WI38 (cell line): ENCODE measurements around the gene ZC3H4.

Source experiments
- H3K4me3 ChIP-seq: 2 replicates; pipeline ENCODE4 v1.5.1; 2011; ENCODE audit warnings: low read depth, mild to moderate bottlenecking, control low read depth, low read length
- TF ChIP-seq, protein P1 (sequence below): IDR thresholded peaks from 2 replicates; pipeline ENCODE4 v1.5.1; 2012; ENCODE audit warnings: low read depth, mild to moderate bottlenecking, control low read depth, low read length

Gene ZC3H4

DNA sequence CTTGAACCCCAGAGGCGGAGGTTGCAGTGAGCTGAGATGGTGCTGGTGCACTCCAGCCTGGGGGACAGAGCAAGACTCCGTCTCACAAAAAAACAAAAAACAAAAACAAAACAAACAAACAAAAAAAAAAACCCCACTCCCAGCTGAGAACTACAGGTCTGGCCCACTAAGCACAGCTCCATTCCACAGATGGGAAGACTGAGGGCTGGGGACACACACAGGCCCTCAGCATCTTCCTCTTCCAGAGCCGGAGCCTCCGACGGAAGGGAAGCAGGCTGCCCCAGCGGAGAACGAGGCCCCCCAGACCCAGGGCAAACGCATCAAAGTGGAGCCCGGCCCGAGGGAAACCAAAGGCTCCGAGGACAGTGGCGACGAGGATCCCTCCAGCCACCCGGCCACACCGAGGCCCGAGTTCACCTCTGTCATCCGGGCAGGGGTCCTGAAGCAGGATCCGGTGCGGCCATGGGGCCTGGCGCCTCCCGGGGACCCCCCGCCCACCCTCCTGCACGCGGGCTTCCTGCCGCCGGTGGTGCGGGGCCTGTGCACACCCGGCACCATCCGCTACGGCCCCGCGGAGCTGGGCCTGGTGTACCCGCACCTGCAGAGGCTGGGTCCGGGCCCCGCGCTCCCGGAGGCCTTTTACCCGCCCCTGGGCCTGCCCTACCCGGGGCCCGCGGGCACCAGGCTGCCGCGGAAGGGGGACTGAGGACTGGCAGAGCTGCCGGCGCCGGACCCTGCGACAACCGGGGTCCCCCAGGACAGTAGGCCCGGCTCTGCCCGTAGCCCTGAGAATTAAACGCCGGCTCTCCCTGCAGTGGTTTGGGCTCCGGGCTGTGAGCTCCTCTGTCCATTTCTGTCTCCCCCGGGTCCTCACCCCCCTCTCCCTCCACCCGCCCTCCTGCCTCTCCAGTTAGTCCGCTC lies 68.4 kb downstream of the ZC3H4 start:
- TF ChIP-seq, protein P1, sequence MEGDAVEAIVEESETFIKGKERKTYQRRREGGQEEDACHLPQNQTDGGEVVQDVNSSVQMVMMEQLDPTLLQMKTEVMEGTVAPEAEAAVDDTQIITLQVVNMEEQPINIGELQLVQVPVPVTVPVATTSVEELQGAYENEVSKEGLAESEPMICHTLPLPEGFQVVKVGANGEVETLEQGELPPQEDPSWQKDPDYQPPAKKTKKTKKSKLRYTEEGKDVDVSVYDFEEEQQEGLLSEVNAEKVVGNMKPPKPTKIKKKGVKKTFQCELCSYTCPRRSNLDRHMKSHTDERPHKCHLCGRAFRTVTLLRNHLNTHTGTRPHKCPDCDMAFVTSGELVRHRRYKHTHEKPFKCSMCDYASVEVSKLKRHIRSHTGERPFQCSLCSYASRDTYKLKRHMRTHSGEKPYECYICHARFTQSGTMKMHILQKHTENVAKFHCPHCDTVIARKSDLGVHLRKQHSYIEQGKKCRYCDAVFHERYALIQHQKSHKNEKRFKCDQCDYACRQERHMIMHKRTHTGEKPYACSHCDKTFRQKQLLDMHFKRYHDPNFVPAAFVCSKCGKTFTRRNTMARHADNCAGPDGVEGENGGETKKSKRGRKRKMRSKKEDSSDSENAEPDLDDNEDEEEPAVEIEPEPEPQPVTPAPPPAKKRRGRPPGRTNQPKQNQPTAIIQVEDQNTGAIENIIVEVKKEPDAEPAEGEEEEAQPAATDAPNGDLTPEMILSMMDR = no peak

DNA sequence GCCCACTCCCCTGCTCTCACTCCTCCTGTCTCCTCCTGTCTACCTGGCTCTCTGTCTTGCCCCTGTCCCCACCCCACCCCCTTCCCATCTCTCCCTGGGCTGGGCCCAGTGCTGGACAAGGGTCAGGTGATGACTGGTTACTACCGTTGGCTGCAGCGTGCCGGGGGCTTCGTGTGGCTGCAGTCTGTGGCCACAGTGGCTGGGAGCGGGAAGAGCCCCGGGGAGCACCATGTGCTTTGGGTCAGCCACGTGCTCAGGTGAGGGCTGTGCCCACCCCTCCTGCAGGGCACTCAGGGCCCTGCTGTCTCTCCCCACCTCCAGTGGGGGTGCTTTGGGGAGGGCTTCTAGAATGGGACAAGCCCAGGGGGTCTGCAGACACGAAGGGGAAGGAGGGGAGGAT lies 72.7 kb downstream of the ZC3H4 start:
- TF ChIP-seq, protein P1 = no peak
- no peak overlapping the region for H3K4me3 ChIP-seq

More for the DNA sequence above, 68.4 kb downstream of the ZC3H4 start:
- H3K4me3 ChIP-seq = no peak overlapping the region

DNA sequence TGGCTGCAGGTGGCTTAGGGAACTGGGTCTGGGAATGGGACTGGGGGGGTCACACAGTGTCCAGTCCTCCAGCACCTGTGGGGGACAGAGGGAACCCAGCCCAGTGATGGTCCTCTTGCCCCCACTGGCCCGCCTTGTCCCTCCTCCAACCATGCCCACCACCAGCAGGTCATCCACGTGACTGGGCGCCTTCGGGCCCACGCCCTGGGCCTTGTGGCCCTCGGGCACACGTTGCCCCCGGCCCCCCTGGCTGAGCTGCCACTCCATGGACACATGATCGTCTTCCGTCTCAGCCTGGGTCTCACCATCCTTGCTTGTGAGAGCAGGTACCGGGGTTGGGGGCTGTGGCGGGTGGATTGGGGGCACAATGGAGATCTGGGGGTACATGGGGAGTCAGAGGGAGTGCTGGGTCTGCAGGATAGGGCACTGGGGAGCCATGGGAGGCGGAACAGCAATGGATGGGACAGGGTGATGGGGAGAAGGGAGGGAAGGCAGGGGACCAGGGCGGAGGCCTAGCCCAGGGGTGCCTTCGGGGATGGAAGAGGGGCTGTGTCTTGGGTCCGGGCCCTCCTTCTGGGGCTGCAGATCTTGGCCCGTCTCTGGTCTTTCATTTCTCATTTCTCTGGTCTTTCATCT lies 74.2 kb downstream of the ZC3H4 start:
- no peak overlapping the region for H3K4me3 ChIP-seq
- TF ChIP-seq, protein P1 = no peak

DNA sequence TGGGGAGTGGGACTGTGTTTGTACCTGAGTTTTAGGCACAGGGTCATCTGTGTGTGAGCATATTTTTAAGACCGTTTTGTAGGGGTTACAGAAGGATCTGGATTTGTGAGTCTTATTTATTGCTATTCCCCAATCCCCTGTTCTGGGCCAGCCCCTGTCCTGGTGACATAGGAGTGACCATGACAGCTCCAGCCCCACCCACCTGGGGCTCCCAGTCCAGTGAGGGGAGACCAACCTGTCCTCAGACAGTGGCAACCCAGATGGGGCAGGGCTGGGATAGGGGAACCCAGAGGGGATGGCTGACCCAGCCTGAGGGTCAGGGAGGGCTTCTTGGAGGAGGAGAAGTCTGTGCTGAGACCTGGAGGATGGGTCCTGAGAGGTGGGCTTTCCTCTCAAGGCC lies 75.8 kb downstream of the ZC3H4 start:
- no peak overlapping the region for H3K4me3 ChIP-seq
- TF ChIP-seq, protein P1 = no peak

DNA sequence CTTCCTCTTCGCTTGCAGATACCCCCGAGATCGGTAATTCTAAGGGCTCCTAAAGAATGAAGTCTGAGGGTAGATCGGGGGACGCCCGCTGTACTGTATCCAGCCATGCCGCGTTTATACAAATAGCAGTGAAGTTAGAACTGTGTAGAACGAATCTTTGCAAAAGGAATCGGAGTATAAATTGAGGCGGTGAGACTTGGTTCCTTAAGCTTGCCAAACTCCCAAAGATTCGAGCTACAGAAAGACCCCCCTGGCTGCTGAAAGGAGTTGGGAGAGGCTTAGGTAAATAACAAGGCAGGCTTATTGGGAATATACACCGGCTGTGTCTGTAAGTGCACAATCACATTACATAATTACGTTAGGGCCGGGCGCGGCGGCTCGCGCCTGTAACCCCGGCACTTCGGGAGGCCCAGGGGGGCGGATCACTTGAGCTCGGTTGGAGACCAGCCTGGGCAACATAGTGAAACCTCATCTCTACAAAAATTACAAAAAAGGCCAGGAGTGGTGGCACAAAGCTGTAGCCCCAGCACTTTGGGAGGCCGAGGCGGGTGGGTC lies 77.4 kb downstream of the ZC3H4 start:
- TF ChIP-seq, protein P1 = no peak
- H3K4me3 ChIP-seq = peak overlapping the region; percentile 54

DNA sequence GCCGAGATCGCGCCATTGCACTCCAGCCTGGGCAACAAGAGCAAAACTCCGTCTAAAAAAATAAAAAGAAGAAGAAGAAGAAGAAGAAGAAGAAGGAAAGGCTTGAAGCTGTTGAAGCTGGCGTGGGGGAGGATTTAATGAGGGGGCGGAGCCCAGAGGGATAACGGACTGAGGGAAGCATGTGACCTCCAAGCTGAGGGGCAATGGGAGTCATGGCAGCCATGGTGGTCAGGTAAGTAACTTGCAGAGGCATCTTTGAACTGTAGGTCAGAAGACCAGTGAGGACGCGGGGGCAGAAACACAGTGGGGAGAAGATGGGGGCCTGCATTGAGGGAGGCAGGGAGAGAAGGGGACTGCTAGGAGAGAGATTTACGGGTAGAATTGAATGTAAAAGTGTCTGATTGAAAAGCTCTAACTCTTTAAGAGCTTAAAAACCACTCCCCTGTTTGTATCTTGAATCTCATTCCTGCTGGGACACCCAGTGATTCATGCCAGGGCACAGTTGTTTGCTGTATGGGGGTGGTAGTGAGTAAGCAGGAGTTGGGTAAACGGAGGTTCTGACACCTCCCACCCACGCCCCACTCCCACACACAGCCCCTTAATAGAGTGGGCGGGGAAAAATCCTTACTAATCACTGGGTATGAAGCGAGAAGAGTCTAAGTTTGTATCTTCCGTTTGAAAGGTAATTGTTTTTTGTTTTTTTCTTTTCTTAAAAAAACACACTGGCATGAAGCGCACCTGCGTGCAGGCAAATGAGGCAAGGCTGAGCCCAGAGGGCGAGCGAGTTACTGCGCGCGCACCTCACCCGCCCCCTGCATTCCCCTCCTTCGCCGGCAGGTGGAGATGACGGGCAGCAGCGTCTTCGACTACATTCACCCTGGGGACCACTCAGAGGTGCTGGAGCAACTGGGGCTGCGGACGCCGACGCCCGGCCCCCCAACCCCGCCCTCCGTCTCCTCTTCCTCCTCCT lies 78.2 kb downstream of the ZC3H4 start:
- H3K4me3 ChIP-seq = peak overlapping the region; percentile 54
- TF ChIP-seq, protein P1 = peak; percentile 98
